ENCODE data around the gene PSMB9. TPM values are rescaled to one million over a fixed set of nuclear protein-coding genes. Genes with fewer than 3 reads are reported as not detected.

Gene PSMB9
- total RNA-seq, 1 donor: 10.8 TPM

DNA sequence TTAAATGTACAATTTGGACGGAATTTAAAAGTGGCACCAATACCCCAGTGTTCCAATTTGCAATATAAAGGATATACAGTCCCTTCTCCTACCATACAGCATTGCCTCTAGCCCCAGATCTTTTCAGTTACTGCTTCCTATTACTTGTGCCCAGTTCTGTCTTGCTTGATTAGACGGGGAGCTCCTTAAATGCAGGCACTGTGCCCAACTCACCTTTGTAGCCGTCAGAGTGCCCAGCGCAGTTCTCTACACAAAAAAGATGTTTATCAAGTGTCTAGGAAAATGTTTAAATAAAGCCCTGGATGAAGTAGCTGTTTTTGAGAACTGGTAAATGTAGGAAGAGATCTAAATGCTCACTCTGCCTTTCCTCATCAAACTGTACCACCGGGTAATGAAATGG, 23.1 kb upstream of the PSMB9 start:
- no peak for DNase-seq (ENCODE audit: low read depth)
- H3K4me3 ChIP-seq (ENCODE audit: low read depth, low read length): no peak overlapping the region
- TF ChIP-seq, protein P1, sequence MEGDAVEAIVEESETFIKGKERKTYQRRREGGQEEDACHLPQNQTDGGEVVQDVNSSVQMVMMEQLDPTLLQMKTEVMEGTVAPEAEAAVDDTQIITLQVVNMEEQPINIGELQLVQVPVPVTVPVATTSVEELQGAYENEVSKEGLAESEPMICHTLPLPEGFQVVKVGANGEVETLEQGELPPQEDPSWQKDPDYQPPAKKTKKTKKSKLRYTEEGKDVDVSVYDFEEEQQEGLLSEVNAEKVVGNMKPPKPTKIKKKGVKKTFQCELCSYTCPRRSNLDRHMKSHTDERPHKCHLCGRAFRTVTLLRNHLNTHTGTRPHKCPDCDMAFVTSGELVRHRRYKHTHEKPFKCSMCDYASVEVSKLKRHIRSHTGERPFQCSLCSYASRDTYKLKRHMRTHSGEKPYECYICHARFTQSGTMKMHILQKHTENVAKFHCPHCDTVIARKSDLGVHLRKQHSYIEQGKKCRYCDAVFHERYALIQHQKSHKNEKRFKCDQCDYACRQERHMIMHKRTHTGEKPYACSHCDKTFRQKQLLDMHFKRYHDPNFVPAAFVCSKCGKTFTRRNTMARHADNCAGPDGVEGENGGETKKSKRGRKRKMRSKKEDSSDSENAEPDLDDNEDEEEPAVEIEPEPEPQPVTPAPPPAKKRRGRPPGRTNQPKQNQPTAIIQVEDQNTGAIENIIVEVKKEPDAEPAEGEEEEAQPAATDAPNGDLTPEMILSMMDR (IDR thresholded peaks at IDR 0.05; ENCODE audit: insufficient read depth, low read length): no peak

DNA sequence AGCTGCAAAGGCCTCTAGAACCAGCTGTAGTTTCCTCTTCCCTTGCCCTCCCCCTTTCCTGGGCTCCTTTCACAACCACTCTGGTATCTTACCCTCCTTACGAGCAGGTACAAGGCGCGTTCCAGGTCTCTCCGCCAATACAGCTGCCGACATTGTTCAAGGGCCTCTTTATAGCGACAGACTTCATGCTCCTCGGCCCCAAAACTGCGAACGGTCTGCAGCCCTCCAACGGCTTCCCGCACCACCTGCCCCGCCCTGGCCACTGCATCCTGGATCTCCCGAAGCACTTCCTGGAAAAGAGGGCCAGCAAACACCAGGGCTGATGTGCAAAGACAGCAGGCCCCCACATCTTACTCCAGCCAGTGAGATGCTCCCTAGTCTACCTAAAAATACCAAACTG, 21.5 kb upstream of the PSMB9 start:
- TF ChIP-seq, protein P1 (IDR thresholded peaks at IDR 0.05; ENCODE audit: insufficient read depth, low read length): no peak
- no peak for DNase-seq (ENCODE audit: low read depth)
- no peak overlapping the region for H3K4me3 ChIP-seq (ENCODE audit: low read depth, low read length)

DNA sequence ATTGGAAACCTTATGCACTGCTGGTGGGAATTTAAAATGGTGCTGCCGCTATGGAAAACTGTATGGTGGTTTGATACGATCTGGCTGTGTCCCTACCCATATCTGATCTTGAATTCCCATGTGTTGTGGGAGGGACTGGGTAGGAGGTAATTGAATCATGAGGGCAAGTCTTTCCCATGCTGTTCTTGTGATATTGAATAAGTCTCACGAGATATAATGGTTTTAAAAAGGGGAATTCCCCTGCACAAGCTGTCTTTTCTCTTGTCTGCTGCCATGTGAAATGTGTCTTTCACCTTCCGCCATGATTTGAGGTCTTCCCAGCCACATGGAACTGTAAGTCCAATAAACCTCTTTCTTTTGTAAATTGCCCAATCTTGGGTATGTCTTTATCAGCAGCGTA, 20.3 kb upstream of the PSMB9 start:
- TF ChIP-seq, protein P1 (IDR thresholded peaks at IDR 0.05; ENCODE audit: insufficient read depth, low read length): no peak
- H3K4me3 ChIP-seq (ENCODE audit: low read depth, low read length): no peak overlapping the region
- no peak for DNase-seq (ENCODE audit: low read depth)

DNA sequence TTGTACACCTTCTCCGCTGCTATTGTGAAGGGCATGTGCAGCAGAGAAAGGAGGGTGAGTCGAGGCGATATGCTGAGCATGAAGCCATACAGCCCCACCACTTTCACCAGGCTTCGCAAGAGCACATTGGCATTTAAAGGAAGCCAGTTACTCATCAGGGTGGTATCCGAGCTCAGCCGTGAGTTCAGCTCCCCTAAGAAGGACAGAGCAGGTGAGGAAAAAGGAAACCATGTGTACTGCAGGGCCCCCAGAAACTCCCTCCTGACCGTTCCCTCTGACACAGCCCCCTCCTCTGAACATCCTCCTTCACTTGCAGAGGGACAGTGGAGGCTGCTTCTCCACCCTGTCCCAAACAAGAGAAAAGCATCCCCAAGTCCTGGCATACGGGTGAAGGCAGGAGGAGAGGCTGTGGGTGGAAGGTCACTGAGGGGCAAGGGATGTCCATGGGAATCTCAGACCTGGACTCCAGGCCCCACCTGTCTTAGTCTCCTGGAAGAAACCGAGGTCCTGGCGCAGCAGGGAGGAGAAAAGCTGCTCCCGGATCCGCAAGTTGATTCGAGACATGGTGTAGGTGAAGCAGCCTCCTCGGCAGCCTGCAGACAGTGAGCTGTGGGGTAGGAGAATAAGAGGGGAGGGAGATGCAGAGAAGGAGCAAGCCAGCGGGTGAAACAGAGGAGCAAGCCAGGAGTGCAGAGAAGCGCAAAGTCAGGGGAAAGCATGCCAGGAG, 18.7 kb upstream of the PSMB9 start:
- no peak for DNase-seq (ENCODE audit: low read depth)
- TF ChIP-seq, protein P1 (IDR thresholded peaks at IDR 0.05; ENCODE audit: insufficient read depth, low read length): no peak
- H3K4me3 ChIP-seq (ENCODE audit: low read depth, low read length): no peak overlapping the region

DNA sequence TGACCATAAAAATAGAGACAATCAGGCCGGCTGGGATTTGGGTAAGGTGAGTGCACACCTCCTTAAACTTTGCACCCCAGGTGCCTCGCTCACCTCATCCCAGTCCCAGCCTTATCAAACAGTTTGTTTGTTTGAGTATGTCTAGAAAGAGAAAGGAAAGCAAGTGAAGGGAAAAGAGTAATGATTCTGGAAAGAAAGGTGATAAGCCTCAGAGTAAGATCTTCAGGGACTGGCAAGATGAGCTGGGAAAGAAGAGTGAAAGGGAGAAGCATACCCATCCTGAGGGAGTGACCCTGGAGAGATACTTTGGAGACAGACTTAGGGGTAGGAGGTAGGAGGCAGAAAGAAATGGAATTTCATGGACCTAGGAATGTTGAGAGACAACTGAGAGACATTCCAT, 17.1 kb upstream of the PSMB9 start:
- H3K4me3 ChIP-seq (ENCODE audit: low read depth, low read length): no peak overlapping the region
- TF ChIP-seq, protein P1 (IDR thresholded peaks at IDR 0.05; ENCODE audit: insufficient read depth, low read length): no peak
- no peak for DNase-seq (ENCODE audit: low read depth)

DNA sequence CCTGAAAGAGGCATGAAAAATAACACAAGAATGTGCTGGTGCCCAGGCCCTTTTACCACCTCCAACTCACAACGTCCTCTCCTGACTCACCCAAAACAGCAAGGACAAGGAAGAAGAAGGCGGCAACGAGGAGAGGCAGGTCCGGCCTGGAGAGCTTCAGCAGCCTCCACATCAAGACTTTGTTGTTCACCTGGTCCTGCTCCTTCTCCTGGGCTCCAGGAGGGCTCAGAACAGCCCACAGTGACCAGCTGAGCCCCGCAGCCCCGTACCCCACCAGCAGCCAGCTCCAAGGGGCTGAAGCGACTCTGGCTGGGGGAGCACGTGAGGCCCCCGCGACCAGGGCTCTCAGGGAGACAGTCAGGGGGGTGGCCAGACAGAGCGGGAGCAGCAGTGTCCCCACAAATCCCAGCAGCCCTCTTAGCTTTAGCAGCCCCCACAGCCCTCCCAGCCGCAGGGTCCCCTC, 16.3 kb upstream of the PSMB9 start:
- H3K4me3 ChIP-seq (ENCODE audit: low read depth, low read length): peak overlapping the region; percentile 90
- no peak for DNase-seq (ENCODE audit: low read depth)
- TF ChIP-seq, protein P1 (IDR thresholded peaks at IDR 0.05; ENCODE audit: insufficient read depth, low read length): no peak
